Dedifferentiated amniotic fluid mesenchymal stem cell (primary cell): ENCODE results near the gene BTN2A1.
"Not testable (repeated sequence)": the region's sequence is repeated elsewhere in the genome, so short reads cannot be mapped to it uniquely, and the experiment has no call there.

Source experiments
- DNase-seq: peaks from one replicate; pipeline ENCODE4 v3.0.0-alpha.2; 2016; ENCODE audit errors: extremely low spot score

Gene BTN2A1

GRCh38 chr6:26432627-26433201 lies 25.0 kb upstream of the BTN2A1 start:
- no peak for DNase-seq

- not testable (repeated sequence) for DNase-seq
Observed at GRCh38 chr6:26433680-26434079, 24.1 kb upstream of the BTN2A1 start.

DNA sequence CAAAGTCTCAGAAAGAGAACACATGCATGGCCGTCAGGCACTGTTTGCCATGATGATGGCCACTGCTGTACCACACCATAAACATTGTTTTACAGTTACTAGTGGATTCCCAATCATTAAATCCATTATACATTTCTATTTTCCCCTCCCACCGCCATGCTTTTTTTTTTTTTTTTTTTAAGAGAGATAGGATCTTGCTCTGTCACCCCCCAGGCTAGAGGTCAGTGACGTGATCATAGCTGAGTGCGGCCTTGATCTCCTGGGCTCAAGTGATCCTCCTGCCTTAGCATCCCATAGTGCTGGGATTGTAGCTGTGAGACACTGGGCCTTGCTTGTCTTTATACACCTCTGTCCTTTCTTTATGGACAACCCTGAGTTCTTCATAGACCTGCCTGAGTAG lies 21.7 kb upstream of the BTN2A1 start:
- DNase-seq = no peak

DNA sequence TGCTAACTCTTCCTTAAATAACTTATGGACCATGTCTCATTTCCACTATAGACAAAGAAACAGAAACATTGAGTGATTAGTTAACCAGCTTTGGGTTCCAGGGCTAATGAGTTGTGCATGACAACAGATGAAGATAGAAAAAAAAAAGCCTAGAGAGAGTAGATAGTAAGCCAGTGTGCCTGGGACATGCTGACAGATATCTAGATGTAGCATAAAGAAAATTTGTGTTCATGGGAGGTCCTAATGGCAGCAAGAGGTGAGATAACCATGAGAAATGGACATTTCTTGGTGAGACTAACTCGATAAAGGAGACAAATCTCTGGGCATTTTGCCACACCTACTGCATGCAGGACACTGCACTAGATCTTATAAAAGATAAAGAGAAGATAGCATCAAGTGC lies 20.2 kb upstream of the BTN2A1 start:
- DNase-seq = no peak

DNA sequence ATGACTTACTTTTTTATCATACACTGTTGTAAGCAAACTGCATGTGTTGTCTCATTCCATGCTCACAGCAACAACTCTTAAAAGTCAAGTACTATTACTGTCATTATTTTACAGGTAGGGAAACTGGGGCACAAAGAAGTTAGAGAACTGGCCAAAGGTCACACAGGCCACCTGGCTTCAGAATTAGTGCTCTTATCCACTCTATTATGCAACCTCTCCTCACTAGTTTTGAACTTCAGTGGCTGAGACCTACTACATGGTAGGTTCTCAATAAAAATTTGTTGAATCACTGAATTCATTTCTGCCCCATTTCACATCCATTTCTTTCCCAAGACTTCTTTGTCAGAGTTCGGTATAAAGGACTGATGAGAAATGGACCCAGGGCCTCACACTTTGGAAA lies 19.8 kb upstream of the BTN2A1 start:
- DNase-seq = no peak

GRCh38 chr6:26439151-26440125 lies 18.3 kb upstream of the BTN2A1 start:
- DNase-seq = no peak

DNA sequence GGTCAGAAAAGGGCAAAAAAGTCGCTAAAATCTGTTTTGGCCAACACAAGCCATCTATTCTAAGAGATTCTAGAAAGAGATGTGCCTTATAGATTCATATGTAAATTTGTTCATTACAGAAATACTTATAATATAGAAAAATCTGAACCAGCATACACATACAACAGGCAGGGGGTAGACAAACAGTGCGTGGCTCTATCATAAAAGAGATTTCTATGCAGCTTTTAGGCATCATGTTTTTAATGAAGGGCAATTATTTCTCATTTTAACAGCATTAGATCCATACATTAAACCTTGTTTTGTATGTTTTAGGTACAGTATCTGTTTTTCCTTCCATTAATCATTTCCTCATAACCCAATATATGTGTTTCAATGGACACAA lies 16.8 kb upstream of the BTN2A1 start:
- DNase-seq = no peak

GRCh38 chr6:26441977-26442376 lies 15.8 kb upstream of the BTN2A1 start:
- no peak for DNase-seq

GRCh38 chr6:26445934-26446667 lies 11.7 kb upstream of the BTN2A1 start:
- no peak for DNase-seq

DNA sequence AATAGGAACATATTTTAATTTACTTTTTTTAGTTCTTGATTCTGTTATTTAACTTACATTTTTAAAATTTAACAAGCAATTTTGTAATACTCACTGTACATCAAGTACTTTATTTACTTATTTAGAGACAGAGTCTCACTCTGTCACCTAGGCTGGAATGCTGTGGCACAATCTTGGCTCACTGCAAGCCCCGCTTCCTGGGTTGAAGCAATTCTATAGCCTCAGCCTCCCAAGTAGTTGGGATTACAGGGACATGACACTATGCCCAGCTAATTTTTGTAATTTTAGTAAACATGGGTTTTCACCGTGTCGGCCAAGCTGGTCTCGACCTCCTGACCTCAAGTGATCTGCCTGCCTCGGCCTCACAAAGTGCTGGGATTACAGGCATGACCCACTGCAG lies 10.5 kb upstream of the BTN2A1 start:
- no peak for DNase-seq

DNA sequence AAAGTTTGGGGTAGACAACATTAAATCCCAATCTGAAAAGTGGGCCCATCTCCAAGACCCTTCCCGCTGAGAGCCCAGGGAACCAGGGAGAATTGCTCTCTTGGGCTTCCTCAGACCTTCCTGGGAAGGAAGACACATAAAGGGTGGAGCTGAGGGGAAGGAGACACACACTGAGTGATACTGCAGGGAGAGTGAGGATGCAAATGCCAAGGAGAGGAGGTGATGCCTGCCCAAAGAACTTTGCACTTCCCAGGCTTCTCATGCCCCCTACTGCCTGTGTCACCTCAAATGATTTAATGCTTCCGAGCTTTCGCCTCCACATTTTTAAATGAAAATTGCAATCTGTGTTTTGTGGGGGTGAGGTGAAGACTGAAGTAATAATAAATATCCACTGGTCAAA lies 7.5 kb upstream of the BTN2A1 start:
- DNase-seq = no peak

- DNase-seq = no peak
Observed at GRCh38 chr6:26452631-26453235, 5.0 kb upstream of the BTN2A1 start.

- DNase-seq = no peak
Observed at GRCh38 chr6:26454631-26455030, 3.1 kb upstream of the BTN2A1 start.

GRCh38 chr6:26455357-26455970 lies 2.3 kb upstream of the BTN2A1 start:
- no peak for DNase-seq

- no peak for DNase-seq
Observed at GRCh38 chr6:26457264-26457805, 420 bp upstream of the BTN2A1 start.

- no peak for DNase-seq
Observed at GRCh38 chr6:26459023-26459810, 1.5 kb downstream of the BTN2A1 start.

- DNase-seq = not testable (repeated sequence)
Observed at GRCh38 chr6:26461353-26461752, 3.6 kb downstream of the BTN2A1 start.

GRCh38 chr6:26464014-26464413 lies 6.3 kb downstream of the BTN2A1 start:
- no peak for DNase-seq

DNA sequence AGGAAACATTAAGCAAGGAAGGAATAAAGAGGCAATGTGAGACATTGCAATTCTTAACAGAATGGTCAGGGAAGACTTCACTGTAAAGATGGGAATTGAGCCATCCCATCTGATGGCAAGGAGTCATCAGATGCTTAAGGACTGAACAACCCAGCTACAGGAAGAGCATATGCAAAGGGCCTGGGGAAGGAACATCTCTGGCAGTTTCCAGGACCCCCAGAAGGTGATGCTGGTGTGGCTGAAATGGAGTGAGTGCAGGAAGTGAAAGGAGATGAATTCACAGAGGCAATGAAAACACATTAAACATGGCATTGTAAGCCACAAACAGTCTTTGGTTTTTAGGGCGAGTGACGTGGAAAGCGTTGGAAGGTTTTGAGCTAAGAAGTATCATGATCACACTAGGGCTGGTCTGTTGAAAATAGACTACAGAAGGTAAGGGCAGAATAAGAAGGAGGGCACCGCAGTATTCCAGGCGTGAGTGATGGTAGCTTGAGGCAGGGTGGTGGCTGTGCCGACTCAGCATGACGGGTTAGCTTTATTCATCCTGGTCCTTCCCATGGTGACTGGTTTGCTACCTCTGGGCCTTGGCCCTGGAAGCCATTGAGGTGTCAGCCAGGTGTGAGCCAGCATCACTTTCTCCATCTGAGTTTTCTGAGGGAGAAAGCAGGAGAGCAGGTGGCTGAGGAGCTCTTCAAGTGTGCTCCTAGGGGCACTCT lies 6.8 kb downstream of the BTN2A1 start:
- no peak for DNase-seq

DNA sequence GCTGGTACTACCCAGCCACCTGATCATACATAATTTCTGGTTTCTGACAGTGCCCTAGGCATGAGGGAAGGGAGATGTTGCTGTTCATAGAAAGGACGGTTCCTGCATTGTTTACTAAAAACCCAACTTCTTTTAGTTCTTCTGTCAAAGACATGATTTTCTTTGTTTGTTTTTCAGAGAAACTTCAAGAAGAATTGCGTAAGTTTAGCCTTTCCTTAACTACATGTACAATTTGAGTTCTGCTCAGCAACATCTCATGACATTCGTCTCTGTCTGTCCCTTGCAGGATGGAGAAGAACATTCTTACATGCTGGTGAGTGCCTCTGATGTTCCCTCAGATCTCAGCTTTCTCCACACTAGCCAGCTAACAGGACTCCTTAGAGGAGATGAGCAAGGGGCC lies 8.0 kb downstream of the BTN2A1 start:
- DNase-seq = no peak
